Measurements from ENCODE around the gene ANKRD39. TPM values are rescaled to one million over a fixed set of nuclear protein-coding genes. Genes with fewer than 3 reads are reported as not detected.

ANKRD39 gene
- total and polyA plus RNA-seq, 7 donors: 19.2 to 101 (median 53.3) TPM

DNA sequence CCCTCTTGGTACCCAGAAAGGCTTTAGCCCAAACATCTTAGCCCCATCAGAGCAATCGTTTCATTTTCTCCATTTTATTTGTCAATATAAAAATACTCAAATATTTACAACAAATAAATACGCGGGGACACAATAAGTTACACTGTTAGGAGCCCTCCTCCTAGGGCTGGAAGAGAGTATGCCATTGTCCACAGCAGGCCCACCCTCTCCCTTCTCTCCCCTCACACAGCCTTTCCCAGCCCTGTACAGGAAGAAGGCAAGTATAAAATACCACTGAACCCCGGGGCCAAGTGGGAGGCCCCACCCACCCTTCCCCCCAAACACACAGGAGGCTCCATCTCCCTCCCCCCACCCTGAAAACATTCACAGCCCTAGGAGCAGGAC, 1.9 kb upstream of the ANKRD39 start:
- H3K4me3 ChIP-seq: no peak overlapping the region
- H3K27me3 ChIP-seq (ENCODE audit: insufficient read depth in 3 of 3, low read length in 2 of 3): no peaks in the 10 kb centered on the region
- intact Hi-C loops (cut with DNase I): loop anchor here in 1 of 2 donors (2.0 kb wide), 1 partner anchor 91 kb away; no protein-coding TSS in a partner anchor
- peaks cover 17% of the 10 kb centered on the region for H3K4me1 ChIP-seq
- TF ChIP-seq, protein P1, sequence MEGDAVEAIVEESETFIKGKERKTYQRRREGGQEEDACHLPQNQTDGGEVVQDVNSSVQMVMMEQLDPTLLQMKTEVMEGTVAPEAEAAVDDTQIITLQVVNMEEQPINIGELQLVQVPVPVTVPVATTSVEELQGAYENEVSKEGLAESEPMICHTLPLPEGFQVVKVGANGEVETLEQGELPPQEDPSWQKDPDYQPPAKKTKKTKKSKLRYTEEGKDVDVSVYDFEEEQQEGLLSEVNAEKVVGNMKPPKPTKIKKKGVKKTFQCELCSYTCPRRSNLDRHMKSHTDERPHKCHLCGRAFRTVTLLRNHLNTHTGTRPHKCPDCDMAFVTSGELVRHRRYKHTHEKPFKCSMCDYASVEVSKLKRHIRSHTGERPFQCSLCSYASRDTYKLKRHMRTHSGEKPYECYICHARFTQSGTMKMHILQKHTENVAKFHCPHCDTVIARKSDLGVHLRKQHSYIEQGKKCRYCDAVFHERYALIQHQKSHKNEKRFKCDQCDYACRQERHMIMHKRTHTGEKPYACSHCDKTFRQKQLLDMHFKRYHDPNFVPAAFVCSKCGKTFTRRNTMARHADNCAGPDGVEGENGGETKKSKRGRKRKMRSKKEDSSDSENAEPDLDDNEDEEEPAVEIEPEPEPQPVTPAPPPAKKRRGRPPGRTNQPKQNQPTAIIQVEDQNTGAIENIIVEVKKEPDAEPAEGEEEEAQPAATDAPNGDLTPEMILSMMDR (IDR thresholded peaks at IDR 0.05): no peak
- no peak for DNase-seq
- H3K36me3 ChIP-seq (ENCODE audit: insufficient read depth in 1 of 2, low read depth in 1 of 2): peaks cover 0 to 46% of the 10 kb centered on the region in 2 donors
- WGBS, 3 donors: 40 to 50% (median 48%) methylated on average over 4 of the region's 4 CpGs
- H3K9me3 ChIP-seq: no peaks in the 10 kb centered on the region
- ATAC-seq: no peak
- no peak overlapping the region for H3K27ac ChIP-seq

DNA sequence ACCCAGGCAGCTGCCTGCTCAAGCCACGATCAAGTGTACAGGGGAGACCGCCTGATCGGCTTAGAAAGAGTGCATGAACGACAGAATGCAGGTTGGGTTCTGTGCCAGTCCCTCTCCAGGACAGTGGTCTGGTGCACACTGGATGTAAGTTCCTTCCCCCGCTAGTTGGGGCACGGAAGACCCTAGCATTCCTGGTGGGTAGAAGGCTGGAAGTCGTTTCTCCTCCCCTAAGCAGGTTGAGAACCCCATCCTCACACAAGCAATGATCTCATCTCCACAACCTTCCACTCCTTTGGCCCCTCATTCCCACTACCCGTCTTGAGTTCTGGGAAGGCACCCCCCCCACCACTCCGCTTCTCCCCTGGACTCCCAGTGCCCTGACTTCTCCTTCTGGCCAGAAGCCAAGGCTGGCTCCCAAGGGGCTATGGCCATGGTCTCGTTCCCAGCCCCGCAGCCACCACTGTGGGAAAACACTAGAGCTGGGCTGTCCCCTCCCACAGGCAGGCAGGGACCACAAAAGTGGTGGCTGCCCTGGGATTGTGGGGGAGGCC, 1.4 kb upstream of the ANKRD39 start:
- Histone ChIP-seq H3K4me3 (no peak overlapping the region), H3K9me3 (no peaks in the 10 kb centered on the region), H3K27me3 (ENCODE audit: insufficient read depth in 3 of 3, low read length in 2 of 3) (no peaks in the 10 kb centered on the region), H3K4me1 (peaks cover 17% of the 10 kb centered on the region), H3K27ac (peak overlapping the region; percentile 84), H3K36me3 (ENCODE audit: insufficient read depth in 1 of 2, low read depth in 1 of 2) (peaks cover 0 to 45% of the 10 kb centered on the region in 2 donors)
- 50 to 60% (median 51%) methylated on average over 11 of the region's 11 CpGs for WGBS, 3 donors
- no peak for ATAC-seq
- intact Hi-C loops (cut with DNase I): loop anchor here in 1 of 2 donors (2.0 kb wide), 1 partner anchor 92 kb away; no protein-coding TSS in a partner anchor
- TF ChIP-seq, protein P1 (IDR thresholded peaks at IDR 0.05): no peak
- peak; percentile 69 to 77 for DNase-seq

- H3K27ac ChIP-seq: peak overlapping the region; percentile 84
- WGBS, 3 donors: 14 to 18% (median 16%) methylated on average over 27 of the region's 27 CpGs
- intact Hi-C loops (cut with DNase I): no loop called here
- ATAC-seq: peak in 2 of 4 donors; percentile 4 to 20
- H3K27me3 ChIP-seq (ENCODE audit: insufficient read depth in 3 of 3, low read length in 2 of 3): no peaks in the 10 kb centered on the region
- H3K36me3 ChIP-seq (ENCODE audit: insufficient read depth in 1 of 2, low read depth in 1 of 2): peaks cover 3 to 46% of the 10 kb centered on the region in 2 donors
- H3K4me1 ChIP-seq: peaks cover 17% of the 10 kb centered on the region
- TF ChIP-seq, protein P1 (IDR thresholded peaks at IDR 0.05): no peak
- peak overlapping the region; percentile 88 for H3K4me3 ChIP-seq
- peak in 1 of 2 donors; percentile 43 for DNase-seq
- no peaks in the 10 kb centered on the region for H3K9me3 ChIP-seq
Measured at GRCh38 chr2:96856776-96857666, 795 bp downstream of the ANKRD39 start.

GRCh38 chr2:96853321-96853720, 4.5 kb downstream of the ANKRD39 start:
- ATAC-seq (no peak), DNase-seq (peak in 1 of 2 donors; percentile 36)
- 86 to 92% (median 86%) methylated on average over 15 of the region's 15 CpGs for WGBS, 3 donors
- intact Hi-C loops (cut with DNase I): no loop called here
- H3K4me3 ChIP-seq: no peak overlapping the region
- TF ChIP-seq, protein P1 (IDR thresholded peaks at IDR 0.05): no peak
- H3K27me3 ChIP-seq (ENCODE audit: insufficient read depth in 3 of 3, low read length in 2 of 3): no peaks in the 10 kb centered on the region
- no peaks in the 10 kb centered on the region for H3K9me3 ChIP-seq
- H3K4me1 ChIP-seq: peaks cover 8% of the 10 kb centered on the region
- no peak overlapping the region for H3K27ac ChIP-seq
- H3K36me3 ChIP-seq (ENCODE audit: insufficient read depth in 1 of 2, low read depth in 1 of 2): peaks cover 3 to 61% of the 10 kb centered on the region in 2 donors
